ENCODE results near the gene POLD2.

Gene POLD2

GRCh38 chr7:44114586-44115310 is 8.6 kb downstream of the POLD2 start:
- DNase-seq (ENCODE audit: low read depth in 1 of 2, low spot score in 1 of 2): no peak

- no peak for DNase-seq (ENCODE audit: low read depth in 1 of 2, low spot score in 1 of 2)
These were observed 9.5 kb downstream of the POLD2 start for GRCh38 chr7:44113764-44114354.

- DNase-seq (ENCODE audit: low read depth in 1 of 2, low spot score in 1 of 2): no peak
These were observed 10.2 kb downstream of the POLD2 start for GRCh38 chr7:44112997-44113763.

- no peak for DNase-seq (ENCODE audit: low read depth in 1 of 2, low spot score in 1 of 2)
These were observed 10.9 kb downstream of the POLD2 start for GRCh38 chr7:44112231-44112996.

- DNase-seq (ENCODE audit: low read depth in 1 of 2, low spot score in 1 of 2): no peak
These were observed 11.6 kb downstream of the POLD2 start for GRCh38 chr7:44111761-44112160.

- DNase-seq (ENCODE audit: low read depth in 1 of 2, low spot score in 1 of 2): no peak
These were observed 12.4 kb downstream of the POLD2 start for GRCh38 chr7:44110719-44111635.

GRCh38 chr7:44109991-44110390 is 13.4 kb downstream of the POLD2 start:
- DNase-seq (ENCODE audit: low read depth in 1 of 2, low spot score in 1 of 2): no peak

- DNase-seq (ENCODE audit: low read depth in 1 of 2, low spot score in 1 of 2): no peak
These were observed 14.3 kb downstream of the POLD2 start for GRCh38 chr7:44108768-44109750.

- DNase-seq (ENCODE audit: low read depth in 1 of 2, low spot score in 1 of 2): no peak
These were observed 15.2 kb downstream of the POLD2 start for GRCh38 chr7:44107961-44108767.

- no peak for DNase-seq (ENCODE audit: low read depth in 1 of 2, low spot score in 1 of 2)
These were observed 16.0 kb downstream of the POLD2 start for GRCh38 chr7:44107116-44107960.

GRCh38 chr7:44106311-44107065 is 16.9 kb downstream of the POLD2 start:
- no peak for DNase-seq (ENCODE audit: low read depth in 1 of 2, low spot score in 1 of 2)

- DNase-seq (ENCODE audit: low read depth in 1 of 2, low spot score in 1 of 2): no peak
These were observed 17.5 kb downstream of the POLD2 start for GRCh38 chr7:44105832-44106231.

- no peak for DNase-seq (ENCODE audit: low read depth in 1 of 2, low spot score in 1 of 2)
These were observed 18.2 kb downstream of the POLD2 start for GRCh38 chr7:44104860-44105771.

- no peak for DNase-seq (ENCODE audit: low read depth in 1 of 2, low spot score in 1 of 2)
These were observed 19.2 kb downstream of the POLD2 start, which contains the start of gene AEBP1 for GRCh38 chr7:44103923-44104859. Gene AEBP1 (plus strand): TSS chr7:44104345. CDS start chr7:44104666, 321 bp downstream.

GRCh38 chr7:44103566-44103922 is 19.8 kb downstream of the POLD2 start:
- DNase-seq (ENCODE audit: low read depth in 1 of 2, low spot score in 1 of 2): no peak

Data from stimulated activated CD4-positive, alpha-beta T cell treated with anti-CD3 and anti-CD28 coated beads, Interleukin-15, amount 100 ng/mL, for 1 hour (primary cell).